Measurements from ENCODE around the gene RYK. TPM values are rescaled to one million over a fixed set of nuclear protein-coding genes. Genes with fewer than 3 reads are reported as not detected.

Gene RYK
- total RNA-seq, 1 experiment from 2014 or later, result 54.2 TPM

DNA sequence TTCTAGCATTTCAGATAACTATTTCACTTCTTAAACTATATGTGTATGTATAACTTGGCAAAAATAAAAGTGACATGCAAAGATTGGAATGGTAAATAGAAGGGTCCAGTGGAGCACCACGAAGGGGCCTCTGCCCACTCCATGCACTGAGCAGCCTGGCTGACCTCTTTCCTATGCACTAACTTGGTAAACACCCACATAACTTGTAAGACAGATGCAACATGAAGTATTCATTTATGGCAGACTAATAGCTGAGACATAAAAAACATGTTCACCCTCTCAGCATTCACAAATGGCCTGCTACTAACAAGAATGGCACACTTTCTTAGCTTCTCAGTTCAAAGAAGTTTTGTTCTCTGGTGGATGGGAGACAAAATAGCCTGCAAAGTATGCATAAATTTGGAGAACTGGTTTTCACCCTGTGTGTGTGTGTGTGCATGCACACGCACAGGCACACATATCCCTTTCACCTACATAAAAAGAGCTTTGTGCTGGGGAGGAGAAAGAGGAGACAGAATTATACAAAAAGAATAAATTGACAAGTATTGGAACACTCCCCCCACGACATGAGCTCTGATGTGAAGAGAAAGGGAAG, 26.5 kb upstream of the RYK start (continued):
- TF ChIP-seq, protein P1, sequence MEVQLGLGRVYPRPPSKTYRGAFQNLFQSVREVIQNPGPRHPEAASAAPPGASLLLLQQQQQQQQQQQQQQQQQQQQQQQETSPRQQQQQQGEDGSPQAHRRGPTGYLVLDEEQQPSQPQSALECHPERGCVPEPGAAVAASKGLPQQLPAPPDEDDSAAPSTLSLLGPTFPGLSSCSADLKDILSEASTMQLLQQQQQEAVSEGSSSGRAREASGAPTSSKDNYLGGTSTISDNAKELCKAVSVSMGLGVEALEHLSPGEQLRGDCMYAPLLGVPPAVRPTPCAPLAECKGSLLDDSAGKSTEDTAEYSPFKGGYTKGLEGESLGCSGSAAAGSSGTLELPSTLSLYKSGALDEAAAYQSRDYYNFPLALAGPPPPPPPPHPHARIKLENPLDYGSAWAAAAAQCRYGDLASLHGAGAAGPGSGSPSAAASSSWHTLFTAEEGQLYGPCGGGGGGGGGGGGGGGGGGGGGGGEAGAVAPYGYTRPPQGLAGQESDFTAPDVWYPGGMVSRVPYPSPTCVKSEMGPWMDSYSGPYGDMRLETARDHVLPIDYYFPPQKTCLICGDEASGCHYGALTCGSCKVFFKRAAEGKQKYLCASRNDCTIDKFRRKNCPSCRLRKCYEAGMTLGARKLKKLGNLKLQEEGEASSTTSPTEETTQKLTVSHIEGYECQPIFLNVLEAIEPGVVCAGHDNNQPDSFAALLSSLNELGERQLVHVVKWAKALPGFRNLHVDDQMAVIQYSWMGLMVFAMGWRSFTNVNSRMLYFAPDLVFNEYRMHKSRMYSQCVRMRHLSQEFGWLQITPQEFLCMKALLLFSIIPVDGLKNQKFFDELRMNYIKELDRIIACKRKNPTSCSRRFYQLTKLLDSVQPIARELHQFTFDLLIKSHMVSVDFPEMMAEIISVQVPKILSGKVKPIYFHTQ (CRISPR knock-in tag; IDR thresholded peaks at IDR 0.05), result no peak
- TF ChIP-seq EMX1 (CRISPR knock-in tag; IDR thresholded peaks at IDR 0.05) (no peak), TCF7 (CRISPR knock-in tag; IDR thresholded peaks at IDR 0.05; ENCODE audit: low read depth) (no peak), GRHL2 (CRISPR knock-in tag; IDR thresholded peaks at IDR 0.05; ENCODE audit: insufficient replicate concordance, severe bottlenecking) (no peak), IRF2 (CRISPR knock-in tag; IDR thresholded peaks at IDR 0.05; ENCODE audit: borderline replicate concordance, low read depth) (no peak)
- TF ChIP-seq, protein P2, sequence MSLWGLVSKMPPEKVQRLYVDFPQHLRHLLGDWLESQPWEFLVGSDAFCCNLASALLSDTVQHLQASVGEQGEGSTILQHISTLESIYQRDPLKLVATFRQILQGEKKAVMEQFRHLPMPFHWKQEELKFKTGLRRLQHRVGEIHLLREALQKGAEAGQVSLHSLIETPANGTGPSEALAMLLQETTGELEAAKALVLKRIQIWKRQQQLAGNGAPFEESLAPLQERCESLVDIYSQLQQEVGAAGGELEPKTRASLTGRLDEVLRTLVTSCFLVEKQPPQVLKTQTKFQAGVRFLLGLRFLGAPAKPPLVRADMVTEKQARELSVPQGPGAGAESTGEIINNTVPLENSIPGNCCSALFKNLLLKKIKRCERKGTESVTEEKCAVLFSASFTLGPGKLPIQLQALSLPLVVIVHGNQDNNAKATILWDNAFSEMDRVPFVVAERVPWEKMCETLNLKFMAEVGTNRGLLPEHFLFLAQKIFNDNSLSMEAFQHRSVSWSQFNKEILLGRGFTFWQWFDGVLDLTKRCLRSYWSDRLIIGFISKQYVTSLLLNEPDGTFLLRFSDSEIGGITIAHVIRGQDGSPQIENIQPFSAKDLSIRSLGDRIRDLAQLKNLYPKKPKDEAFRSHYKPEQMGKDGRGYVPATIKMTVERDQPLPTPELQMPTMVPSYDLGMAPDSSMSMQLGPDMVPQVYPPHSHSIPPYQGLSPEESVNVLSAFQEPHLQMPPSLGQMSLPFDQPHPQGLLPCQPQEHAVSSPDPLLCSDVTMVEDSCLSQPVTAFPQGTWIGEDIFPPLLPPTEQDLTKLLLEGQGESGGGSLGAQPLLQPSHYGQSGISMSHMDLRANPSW (CRISPR knock-in tag; conservative IDR thresholded peaks at IDR 0.05; ENCODE audit: low read depth), result no peak
- TF ChIP-seq, protein P3, sequence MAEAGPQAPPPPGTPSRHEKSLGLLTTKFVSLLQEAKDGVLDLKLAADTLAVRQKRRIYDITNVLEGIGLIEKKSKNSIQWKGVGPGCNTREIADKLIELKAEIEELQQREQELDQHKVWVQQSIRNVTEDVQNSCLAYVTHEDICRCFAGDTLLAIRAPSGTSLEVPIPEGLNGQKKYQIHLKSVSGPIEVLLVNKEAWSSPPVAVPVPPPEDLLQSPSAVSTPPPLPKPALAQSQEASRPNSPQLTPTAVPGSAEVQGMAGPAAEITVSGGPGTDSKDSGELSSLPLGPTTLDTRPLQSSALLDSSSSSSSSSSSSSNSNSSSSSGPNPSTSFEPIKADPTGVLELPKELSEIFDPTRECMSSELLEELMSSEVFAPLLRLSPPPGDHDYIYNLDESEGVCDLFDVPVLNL (CRISPR knock-in tag; IDR thresholded peaks at IDR 0.05; ENCODE audit: borderline replicate concordance, low read depth), result no peak

DNA sequence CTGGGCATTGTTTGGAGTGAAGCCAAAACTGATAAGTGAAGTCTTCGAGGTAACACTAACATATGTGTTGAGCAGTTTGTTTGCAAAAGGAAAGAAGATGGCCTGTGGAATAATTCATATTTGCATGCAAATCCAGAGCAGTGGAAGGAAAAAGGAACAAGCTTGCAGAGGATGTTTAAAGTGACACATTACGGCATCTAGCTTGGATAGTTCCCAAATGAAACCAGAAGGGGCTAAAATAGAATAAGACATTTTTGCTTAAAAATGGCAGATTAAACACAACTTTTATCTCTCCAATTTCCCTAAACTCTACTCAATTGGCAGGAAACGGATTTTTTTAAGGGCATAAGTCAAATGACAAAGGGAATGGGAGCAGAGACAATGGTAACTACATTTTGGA, 25.4 kb upstream of the RYK start:
- Mint-ChIP-seq H3K27ac (no peak overlapping the region), H3K4me3 (no peak overlapping the region), H3K4me1 (peaks cover 8% of the 10 kb centered on the region; the same call in 1 of the 2 replicates), H3K27me3 (ENCODE audit: low read depth) (no peaks in the 10 kb centered on the region), H3K9me3 (peaks cover 4% of the 10 kb centered on the region; the same call in 1 of the 2 replicates), H3K36me3 (no peaks in the 10 kb centered on the region)
- CTCF ChIA-PET, result no interaction called here
- POLR2A ChIA-PET, result interaction anchor here (0.6 kb wide), 1 partner anchor 35 kb away, joined by 6 read pairs; no protein-coding TSS in a partner anchor
- DNase-seq (ENCODE audit: low spot score), result no peak
- no peak for ATAC-seq
- TF ChIP-seq NFYB (CRISPR knock-in tag; conservative IDR thresholded peaks at IDR 0.05; ENCODE audit: low read depth), result no peak
- TF ChIP-seq, protein P4, sequence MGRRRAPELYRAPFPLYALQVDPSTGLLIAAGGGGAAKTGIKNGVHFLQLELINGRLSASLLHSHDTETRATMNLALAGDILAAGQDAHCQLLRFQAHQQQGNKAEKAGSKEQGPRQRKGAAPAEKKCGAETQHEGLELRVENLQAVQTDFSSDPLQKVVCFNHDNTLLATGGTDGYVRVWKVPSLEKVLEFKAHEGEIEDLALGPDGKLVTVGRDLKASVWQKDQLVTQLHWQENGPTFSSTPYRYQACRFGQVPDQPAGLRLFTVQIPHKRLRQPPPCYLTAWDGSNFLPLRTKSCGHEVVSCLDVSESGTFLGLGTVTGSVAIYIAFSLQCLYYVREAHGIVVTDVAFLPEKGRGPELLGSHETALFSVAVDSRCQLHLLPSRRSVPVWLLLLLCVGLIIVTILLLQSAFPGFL (CRISPR knock-in tag; IDR thresholded peaks at IDR 0.05; ENCODE audit: borderline replicate concordance), result no peak
- TF ChIP-seq, protein P5, sequence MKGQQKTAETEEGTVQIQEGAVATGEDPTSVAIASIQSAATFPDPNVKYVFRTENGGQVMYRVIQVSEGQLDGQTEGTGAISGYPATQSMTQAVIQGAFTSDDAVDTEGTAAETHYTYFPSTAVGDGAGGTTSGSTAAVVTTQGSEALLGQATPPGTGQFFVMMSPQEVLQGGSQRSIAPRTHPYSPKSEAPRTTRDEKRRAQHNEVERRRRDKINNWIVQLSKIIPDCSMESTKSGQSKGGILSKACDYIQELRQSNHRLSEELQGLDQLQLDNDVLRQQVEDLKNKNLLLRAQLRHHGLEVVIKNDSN (CRISPR knock-in tag; IDR thresholded peaks at IDR 0.05), result no peak
- TF ChIP-seq ZNF219 (CRISPR knock-in tag; IDR thresholded peaks at IDR 0.05; ENCODE audit: borderline replicate concordance), result no peak
- no peak for TF ChIP-seq TP53 (CRISPR knock-in tag; IDR thresholded peaks at IDR 0.05)
- TF ChIP-seq, protein P6, sequence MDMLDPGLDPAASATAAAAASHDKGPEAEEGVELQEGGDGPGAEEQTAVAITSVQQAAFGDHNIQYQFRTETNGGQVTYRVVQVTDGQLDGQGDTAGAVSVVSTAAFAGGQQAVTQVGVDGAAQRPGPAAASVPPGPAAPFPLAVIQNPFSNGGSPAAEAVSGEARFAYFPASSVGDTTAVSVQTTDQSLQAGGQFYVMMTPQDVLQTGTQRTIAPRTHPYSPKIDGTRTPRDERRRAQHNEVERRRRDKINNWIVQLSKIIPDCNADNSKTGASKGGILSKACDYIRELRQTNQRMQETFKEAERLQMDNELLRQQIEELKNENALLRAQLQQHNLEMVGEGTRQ (CRISPR knock-in tag; IDR thresholded peaks at IDR 0.05), result no peak
- TF ChIP-seq ZNF416 (CRISPR knock-in tag; IDR thresholded peaks at IDR 0.05), result no peak
- TF ChIP-seq, protein P7, sequence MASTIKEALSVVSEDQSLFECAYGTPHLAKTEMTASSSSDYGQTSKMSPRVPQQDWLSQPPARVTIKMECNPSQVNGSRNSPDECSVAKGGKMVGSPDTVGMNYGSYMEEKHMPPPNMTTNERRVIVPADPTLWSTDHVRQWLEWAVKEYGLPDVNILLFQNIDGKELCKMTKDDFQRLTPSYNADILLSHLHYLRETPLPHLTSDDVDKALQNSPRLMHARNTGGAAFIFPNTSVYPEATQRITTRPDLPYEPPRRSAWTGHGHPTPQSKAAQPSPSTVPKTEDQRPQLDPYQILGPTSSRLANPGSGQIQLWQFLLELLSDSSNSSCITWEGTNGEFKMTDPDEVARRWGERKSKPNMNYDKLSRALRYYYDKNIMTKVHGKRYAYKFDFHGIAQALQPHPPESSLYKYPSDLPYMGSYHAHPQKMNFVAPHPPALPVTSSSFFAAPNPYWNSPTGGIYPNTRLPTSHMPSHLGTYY (CRISPR knock-in tag; IDR thresholded peaks at IDR 0.05), result no peak
- no peak for TF ChIP-seq CREB1 (CRISPR knock-in tag; IDR thresholded peaks at IDR 0.05)
- TF ChIP-seq GRHL2 (CRISPR knock-in tag; IDR thresholded peaks at IDR 0.05; ENCODE audit: insufficient replicate concordance, severe bottlenecking), result no peak
- TF ChIP-seq NFE2L1 (CRISPR knock-in tag; IDR thresholded peaks at IDR 0.05), result no peak
- TF ChIP-seq, protein P8, sequence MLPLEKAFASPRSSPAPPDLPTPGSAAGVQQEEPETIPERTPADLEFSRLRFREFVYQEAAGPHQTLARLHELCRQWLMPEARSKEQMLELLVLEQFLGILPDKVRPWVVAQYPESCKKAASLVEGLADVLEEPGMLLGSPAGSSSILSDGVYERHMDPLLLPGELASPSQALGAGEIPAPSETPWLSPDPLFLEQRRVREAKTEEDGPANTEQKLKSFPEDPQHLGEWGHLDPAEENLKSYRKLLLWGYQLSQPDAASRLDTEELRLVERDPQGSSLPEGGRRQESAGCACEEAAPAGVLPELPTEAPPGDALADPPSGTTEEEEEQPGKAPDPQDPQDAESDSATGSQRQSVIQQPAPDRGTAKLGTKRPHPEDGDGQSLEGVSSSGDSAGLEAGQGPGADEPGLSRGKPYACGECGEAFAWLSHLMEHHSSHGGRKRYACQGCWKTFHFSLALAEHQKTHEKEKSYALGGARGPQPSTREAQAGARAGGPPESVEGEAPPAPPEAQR (CRISPR knock-in tag; IDR thresholded peaks at IDR 0.05), result no peak
- no peak for TF ChIP-seq GABPB1 (CRISPR knock-in tag; IDR thresholded peaks at IDR 0.05)
- no peak for TF ChIP-seq SMAD4 (CRISPR knock-in tag; IDR thresholded peaks at IDR 0.05)
- no peak for TF ChIP-seq RORB (CRISPR knock-in tag; IDR thresholded peaks at IDR 0.05)
- TF ChIP-seq, protein P9, sequence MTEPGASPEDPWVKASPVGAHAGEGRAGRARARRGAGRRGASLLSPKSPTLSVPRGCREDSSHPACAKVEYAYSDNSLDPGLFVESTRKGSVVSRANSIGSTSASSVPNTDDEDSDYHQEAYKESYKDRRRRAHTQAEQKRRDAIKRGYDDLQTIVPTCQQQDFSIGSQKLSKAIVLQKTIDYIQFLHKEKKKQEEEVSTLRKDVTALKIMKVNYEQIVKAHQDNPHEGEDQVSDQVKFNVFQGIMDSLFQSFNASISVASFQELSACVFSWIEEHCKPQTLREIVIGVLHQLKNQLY (CRISPR knock-in tag; IDR thresholded peaks at IDR 0.05), result no peak
